NT2/D1 (cell line): ENCODE measurements around the gene ACBD7.

Experiments
- SUZ12 ChIP-seq: IDR thresholded peaks from 2 replicates; pipeline ENCODE4 v1.6.1; 2011; ENCODE audit not compliant: insufficient read length, insufficient read depth; ENCODE audit errors: extremely low read depth
- YY1 ChIP-seq: IDR thresholded peaks from 2 replicates; pipeline ENCODE4 v1.6.1; 2011; ENCODE audit not compliant: insufficient read length, insufficient read depth

DNA sequence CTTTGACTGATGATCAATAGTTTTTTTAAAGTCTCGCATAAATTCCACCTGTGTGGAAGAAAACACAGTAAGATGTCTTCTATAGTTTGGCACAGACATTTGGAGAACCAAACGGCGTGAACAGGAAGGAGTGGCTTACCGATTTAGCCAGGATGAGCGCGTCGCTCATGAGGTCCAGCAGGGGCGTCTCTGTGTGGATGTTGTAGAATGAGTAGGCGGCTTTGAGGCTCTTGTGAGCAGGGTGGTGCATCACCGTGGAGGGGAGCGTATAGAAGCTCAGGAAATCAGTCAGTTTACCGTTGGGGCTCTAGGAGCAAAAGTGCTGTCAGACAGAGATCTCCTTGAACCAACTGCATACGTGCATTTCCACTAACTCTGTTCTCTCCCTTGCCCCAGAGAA is 24.1 kb upstream of the ACBD7 start:
- TF ChIP-seq YY1 = no peak
- no peak for TF ChIP-seq SUZ12
